DMS114 treated with DMSO at 0.1 percent for 48 hours (cell line): ENCODE measurements around the gene SPACDR.
A peak's percentile ranks its signal among the peaks of the same experiment; 100 is the strongest.

Source experiments
- DNase-seq: peaks from one replicate; lab custom pipeline; 2025; ENCODE audit not compliant: unreplicated experiment; lab: John Stamatoyannopoulos, UW

SPACDR gene

GRCh38 chr7:100485471-100485876 lies 21.4 kb upstream of the SPACDR start:
- DNase-seq, result no peak

- no peak for DNase-seq
Observed at GRCh38 chr7:100484673-100485045, 20.6 kb upstream of the SPACDR start.

DNA sequence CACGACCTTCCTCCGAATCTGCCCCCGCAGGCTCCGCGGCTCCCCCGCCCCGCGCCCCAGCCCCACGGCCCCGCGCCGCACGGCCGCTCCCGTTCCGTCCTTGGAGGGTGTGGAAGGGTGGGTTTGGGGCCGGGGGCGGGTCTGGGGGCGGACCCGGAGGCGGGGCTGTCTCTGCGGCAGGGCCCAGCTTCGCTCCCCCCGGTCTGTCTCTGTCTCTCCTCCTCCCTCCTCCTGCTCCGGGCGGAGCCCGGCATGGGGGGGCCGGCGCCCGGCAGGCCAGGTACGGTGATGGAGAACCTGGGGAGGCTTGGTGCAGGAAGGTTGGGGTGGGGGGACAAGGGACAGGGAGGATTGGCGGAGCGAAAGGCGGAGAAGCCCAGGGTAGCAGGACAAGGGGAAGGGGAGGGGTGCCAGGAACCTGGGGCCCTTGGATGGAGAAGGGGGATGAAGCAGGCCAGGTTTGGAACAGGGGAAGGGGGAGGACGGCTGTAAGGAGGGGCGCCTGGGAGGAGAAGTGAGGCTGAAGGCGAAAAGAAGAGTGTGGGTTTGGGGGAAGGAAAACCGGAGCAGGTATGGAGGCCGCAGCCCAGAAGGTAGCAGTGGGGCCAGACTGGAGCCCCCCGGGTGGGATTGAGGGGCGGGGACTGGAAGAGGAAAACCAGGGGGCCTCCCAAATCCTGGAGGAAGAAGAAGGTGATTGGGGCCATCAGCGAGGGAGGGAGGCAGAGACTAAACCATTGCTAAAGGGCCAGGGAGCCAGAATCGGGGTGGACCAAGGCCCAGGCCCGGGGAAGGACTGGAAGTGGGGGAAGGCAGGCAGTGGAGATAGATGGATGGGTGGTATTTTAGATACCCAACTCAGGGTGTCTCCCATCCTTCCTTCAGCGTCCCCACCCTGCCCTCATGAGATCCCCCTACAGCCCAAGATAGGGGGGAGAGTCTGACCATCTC lies 19.9 kb upstream of the SPACDR start, which contains the start of gene NYAP1:
Gene NYAP1 (plus strand): TSS at position 206 of the 951 bp plus-strand sequence. CDS start 1,385 bp downstream, outside the sequence.
- peak; percentile 40 for DNase-seq

DNA sequence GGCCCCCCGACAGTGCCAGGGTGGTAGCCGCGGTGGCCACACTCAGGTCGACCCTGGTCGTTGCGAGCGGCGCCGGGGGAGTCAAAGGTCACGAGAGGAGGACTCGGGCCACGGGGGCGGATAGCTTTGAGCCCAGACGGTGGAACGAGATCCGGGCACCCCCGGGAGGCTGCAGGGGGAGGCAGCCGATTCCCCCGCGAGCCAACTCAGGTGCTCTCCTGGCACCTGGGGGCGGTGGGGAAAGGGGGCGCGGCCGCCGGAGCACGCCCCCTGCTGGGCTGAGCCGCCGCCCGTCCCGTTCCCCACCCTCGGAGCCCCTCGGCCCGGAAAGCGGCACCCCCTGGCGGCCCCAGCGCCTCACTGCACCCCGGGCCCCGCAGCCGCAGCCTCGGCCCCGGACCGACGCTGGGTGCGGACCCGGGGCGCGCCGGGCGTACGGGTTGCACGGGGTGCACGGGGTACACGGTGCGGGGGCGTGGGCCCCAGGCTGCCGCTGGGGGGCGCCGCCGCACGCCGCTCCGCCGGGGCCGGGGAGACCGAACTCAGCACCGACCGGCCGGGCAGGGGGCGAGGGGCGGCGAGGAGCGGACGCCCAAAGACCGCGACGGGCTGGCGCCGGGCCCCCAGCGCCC lies 19.1 kb upstream of the SPACDR start:
- peak; percentile 16 for DNase-seq

DNA sequence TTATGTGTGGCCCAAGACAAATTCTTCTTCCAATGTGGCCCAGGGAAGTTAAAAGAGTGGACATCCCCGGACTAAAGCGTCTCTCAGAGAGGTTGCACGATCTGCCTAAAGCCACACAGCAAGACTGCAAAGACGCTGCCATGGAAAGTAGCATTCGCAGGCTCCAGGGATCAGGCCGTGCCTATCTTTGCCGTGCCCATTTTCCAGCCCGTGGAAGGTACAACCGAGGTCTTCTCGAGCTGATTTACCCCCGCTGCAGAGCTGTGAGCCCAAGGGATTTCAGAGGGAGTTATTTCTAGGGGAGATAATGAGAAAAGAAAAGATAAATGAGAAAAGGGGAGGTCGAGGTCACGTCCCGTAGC lies 18.6 kb upstream of the SPACDR start:
- no peak for DNase-seq

- no peak for DNase-seq
Observed at GRCh38 chr7:100481466-100481865, 17.4 kb upstream of the SPACDR start.

DNA sequence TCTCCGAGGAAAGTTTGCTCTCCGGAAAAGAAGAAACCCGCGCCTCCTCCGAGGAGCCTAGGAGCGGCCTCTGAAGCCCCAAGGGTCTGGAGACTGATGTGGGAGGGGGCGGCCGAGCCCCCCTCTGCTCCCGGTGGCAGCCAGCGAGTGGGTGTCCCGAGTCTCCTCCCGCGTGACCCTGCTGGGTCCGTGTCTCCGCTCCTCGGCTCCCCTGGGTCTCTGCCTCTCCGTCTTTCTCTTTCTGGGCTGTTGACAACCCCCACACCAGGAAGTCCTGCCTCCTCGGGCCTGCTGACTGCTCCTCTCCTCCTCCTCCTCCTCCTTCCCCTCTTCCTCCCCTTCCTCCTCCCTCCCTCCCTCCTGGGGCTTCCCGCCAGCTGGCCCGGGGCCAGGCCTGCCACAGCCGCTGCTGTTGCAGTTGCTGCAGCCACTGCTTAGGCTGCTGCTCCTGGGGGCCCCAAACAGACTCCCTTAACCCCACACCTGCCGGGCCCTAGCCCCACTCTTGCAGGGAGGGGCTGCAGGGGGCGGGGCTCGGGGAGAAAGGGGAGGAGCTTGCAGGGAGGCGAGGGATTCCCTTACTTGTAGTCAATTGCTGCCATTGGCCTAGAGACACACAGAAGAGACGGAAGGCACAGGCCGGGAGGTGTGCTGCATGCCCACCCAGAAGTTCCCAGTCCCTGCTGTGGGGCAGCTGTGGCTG lies 15.0 kb upstream of the SPACDR start, which contains the start of gene TSC22D4:
Gene TSC22D4 (minus strand): TSS at position 257 of the 703 bp plus-strand sequence. CDS start 1,176 bp downstream, outside the sequence.
- DNase-seq, result peak; percentile 81

DNA sequence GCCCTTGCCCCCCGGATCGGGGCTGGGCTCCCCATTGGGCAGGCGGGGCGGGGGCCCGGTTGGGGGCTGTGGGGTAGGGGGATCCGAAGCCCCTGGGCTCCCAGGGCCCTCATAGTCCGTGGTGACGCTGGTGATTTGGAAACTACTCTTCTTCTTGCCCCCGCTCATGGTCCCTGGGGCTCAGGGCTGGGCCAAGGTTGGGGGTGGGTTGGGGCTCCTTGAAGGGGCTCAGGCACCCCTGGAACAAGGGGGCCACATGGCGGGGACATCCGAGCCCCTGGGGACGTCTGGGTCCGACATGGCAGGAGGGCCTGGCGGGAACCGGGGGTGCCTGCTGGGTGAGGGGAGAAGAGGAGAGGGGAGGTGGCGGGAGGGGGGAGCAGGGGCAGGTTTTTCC lies 13.8 kb upstream of the SPACDR start:
- no peak for DNase-seq

DNA sequence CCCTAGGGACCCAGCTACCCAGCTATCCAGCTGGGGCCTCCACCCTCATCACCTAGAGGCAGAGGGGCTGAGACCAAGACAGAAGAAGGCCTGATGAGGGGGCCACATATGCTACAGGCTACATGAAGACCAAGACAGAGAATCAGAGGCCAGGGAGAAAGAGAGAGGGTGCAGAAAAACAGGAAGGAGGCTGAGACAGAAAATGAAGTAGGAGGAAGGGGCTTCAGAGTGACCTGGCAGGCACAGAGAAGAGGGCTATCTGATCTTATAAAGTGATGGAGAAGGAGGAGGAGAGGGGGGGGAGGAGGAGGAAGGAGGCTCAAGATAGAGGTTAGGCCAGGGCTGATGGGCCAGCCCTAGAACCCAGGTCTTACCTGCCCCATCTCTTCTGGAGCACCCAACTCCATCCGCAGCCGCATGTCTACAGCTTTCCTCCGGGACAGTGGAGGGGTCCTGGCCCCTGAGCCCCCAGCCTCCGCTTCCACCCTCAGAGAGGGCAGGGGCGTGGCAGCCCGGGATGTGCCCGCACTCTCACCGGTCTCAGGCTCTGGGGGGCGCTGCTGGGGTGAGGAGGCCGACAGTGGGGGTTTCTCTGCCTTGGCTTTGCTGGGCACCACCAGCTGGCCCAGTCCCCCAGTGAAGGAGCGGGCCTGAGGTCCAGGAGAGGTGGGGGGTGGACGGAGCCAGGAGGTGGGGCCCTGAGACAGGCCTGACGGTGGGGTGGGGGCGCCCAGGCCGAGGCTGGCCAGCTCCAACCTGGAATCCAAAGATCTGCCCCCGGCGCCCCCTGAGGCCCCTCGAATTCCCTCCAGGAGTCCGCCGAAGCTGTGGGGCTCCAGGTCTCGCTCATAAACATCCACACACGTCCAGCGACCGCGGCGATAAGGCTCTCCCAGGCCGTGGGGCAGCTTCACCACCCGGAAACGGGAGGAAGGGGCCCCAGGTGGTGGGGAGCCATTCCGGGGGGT lies 13.1 kb upstream of the SPACDR start:
- DNase-seq, result no peak

GRCh38 chr7:100476101-100476780 lies 12.2 kb upstream of the SPACDR start:
- no peak for DNase-seq

DNA sequence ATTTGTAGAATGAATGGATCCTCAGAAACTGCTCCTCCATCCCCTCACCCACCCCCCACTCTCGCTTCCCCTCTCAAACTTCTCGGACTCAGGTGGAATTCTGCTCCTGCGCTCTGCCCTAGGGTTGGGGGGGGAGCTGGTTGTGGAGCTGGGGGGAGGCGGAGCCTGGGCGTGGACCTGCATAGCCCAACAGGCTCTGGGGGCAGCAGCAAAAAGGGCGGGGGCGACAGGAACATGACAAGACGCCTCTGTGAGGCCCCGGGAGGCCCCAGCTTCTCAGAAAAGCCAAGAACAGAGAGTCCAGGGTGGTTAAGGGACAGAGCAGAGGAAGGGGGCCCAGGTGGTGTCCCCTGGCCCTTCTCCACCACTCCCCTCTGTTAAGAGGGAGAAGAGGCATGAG lies 11.5 kb upstream of the SPACDR start:
- no peak for DNase-seq

- DNase-seq, result no peak
Observed at GRCh38 chr7:100472854-100473499, 8.9 kb upstream of the SPACDR start.

DNA sequence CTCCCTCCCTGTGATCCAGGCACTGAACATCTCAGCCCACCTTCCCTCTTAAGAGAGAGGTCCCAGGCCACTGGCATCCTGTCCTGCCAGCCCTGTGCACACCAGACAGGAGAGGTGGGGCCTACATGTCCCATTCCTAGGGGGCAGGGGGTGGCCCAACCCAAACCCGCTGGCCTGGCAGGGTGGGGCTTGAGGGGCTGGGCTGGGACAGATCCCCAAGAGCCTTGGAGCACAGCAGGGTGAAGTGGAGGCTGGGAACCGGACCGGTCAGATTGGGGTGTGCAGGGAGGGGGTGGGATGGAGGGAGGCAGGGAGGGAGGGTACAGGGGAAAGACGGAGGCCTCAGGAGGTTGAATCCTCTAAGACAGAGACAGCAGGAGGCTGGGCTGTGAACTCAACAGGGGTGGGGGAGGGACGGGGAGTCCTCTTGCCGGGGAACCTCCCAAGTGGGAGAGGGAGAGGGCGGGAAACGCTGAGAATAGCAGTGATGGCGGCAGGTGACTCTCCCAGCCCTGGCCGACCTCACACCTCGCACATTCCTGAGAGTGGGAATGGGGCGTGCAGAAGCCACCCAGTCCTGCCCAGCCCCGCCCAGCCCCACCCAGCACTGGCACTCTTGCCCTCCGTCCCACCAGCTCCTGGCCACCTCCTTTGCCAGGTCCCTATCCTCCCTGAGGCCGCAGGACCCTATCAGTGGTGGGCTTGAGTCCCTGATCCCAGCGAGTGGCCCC lies 8.2 kb upstream of the SPACDR start:
- no peak for DNase-seq

- no peak for DNase-seq
Observed at GRCh38 chr7:100471021-100471420, 7.0 kb upstream of the SPACDR start.

DNA sequence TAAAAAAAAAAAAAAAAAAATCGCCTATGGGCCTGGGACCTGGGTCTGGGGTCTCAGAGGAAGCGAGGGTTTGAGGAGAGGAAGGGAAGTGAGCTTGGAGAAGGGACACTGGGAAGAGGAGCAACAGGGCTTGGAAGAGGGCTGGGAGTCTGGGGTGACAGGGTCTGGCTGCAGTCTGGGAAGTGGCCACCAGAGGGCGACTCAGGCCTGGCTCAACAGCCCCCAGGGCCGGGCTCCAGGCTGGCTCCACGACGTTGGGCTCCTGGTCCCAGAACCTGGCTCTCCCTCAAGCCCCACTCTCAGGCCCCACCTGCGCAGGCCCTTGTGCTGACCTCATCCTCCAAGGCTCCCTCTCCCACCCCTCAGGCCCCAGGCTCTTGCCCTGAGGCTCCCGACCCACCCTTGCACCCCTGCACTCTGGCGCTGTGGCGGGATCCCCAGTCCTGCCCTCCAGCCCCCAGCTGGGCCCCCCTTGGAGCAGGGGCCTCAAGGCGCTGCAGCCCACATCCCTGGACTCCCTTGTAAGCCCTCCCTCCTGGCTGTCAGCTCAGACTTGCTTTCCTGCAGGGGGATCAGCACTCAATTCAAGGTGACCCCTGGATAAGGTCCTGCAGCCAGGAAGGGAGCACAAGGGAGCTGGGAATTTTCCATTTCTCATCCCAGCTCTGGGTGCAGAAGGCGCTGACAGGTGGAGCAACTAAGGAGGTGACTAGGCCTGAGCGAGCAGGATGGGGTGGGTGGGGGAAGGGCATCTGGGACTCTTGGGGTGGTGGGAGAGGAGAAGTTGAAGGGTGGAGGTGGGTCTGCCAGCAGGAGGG lies 5.4 kb upstream of the SPACDR start:
- DNase-seq, result peak; percentile 46

GRCh38 chr7:100467638-100468373 lies 3.7 kb upstream of the SPACDR start:
- DNase-seq, result no peak
